OCI-LY1 (cell line): ENCODE data around the gene MYO1E.

ENCODE experiments used
- EZH2 ChIP-seq: fragments of 200-600 bp; sonication (generic), shearing (Covaris generic); IDR thresholded peaks from 2 replicates; pipeline ENCODE4 v1.8.0; 2017; ENCODE audit warnings: borderline replicate concordance, mixed run types, mild to moderate bottlenecking, antibody characterized with exemption, low read length, moderate library complexity, mixed read lengths
- TF ChIP-seq, protein P1 (sequence below): fragments of 200-600 bp; sonication (generic), shearing (Covaris generic); IDR thresholded peaks from 2 replicates; pipeline ENCODE4 v1.5.1; 2017; ENCODE audit warnings: mild to moderate bottlenecking, antibody characterized with exemption, low read length, moderate library complexity, mixed read lengths

- TF ChIP-seq, protein P1, sequence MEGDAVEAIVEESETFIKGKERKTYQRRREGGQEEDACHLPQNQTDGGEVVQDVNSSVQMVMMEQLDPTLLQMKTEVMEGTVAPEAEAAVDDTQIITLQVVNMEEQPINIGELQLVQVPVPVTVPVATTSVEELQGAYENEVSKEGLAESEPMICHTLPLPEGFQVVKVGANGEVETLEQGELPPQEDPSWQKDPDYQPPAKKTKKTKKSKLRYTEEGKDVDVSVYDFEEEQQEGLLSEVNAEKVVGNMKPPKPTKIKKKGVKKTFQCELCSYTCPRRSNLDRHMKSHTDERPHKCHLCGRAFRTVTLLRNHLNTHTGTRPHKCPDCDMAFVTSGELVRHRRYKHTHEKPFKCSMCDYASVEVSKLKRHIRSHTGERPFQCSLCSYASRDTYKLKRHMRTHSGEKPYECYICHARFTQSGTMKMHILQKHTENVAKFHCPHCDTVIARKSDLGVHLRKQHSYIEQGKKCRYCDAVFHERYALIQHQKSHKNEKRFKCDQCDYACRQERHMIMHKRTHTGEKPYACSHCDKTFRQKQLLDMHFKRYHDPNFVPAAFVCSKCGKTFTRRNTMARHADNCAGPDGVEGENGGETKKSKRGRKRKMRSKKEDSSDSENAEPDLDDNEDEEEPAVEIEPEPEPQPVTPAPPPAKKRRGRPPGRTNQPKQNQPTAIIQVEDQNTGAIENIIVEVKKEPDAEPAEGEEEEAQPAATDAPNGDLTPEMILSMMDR: no peak
- no peak for TF ChIP-seq EZH2
These were observed 101.0 kb downstream of the MYO1E start for GRCh38 chr15:59271595-59272201.
